K562 (cell line): ENCODE measurements around the gene NFIC. TPM values are rescaled to one million over a fixed set of nuclear protein-coding genes. Genes with fewer than 3 reads are reported as not detected.

Experiments used
- CCAR2 ChIP-seq: fragments of 200-400 bp; formaldehyde crosslinking; IDR thresholded peaks from 2 replicates; pipeline ENCODE4 v1.6.1; 2017; ENCODE audit warnings: mild to moderate bottlenecking, low read depth, low read length
- CHCHD3 ChIP-seq: fragments of 250-450 bp; sonication (Bioruptor Pico); IDR thresholded peaks from 2 replicates; pipeline ENCODE4 v2.1.2; 2022; ENCODE audit warnings: mild to moderate bottlenecking
- CSDE1 ChIP-seq, 2 experiments: fragments of 450-650 bp; IDR thresholded peaks; 2 replicates each; pipeline ENCODE4 v1.6.1; 2016; ENCODE audit warnings: mild to moderate bottlenecking in 1 of 2
- DACH1 ChIP-seq: fragments of 450-650 bp; IDR thresholded peaks from 2 replicates; pipeline ENCODE4 v1.6.1; 2018; ENCODE audit not compliant: partially characterized antibody
- FOXA3 ChIP-seq, 2 experiments: fragments of 450-650 bp in 1 of 2; sonication (generic) in 1 of 2; formaldehyde crosslinking; IDR thresholded peaks in 1 of 2; conservative IDR thresholded peaks in 1 of 2; 2 replicates each; pipeline versions ENCODE4 v1.4.0 to v1.8.0; 2020 to 2022; ENCODE audit warnings: mild to moderate bottlenecking in 2 of 2, missing genetic modification reagents in 1 of 2
- FOXK2 ChIP-seq, 2 experiments: fragments of 450-650 bp; IDR thresholded peaks in 1 of 2; conservative IDR thresholded peaks in 1 of 2; 2 replicates each; pipeline ENCODE4 v1.6.1; 2016; ENCODE audit warnings: low read depth in 2 of 2, mild to moderate bottlenecking in 1 of 2
- GTF2E2 ChIP-seq: fragments of 200-800 bp; sonication (Bioruptor generic); IDR thresholded peaks from 2 replicates; pipeline ENCODE4 v1.6.1; 2016; ENCODE audit warnings: missing genetic modification characterization, missing compliant biosample characterization
- HDAC8 ChIP-seq: fragments of 450-650 bp; IDR thresholded peaks from 2 replicates; pipeline ENCODE4 v1.6.1; 2016; ENCODE audit warnings: mild to moderate bottlenecking, missing genetic modification characterization, moderate library complexity, missing compliant biosample characterization
- MAFF ChIP-seq: IDR thresholded peaks from 2 replicates; pipeline ENCODE4 v1.6.1; 2012; ENCODE audit warnings: low read length, improper control_type of control experiment
- MTA3 ChIP-seq: fragments of 450-650 bp; formaldehyde crosslinking; IDR thresholded peaks from 2 replicates; pipeline ENCODE4 v1.6.1; 2017; ENCODE audit warnings: mild to moderate bottlenecking, borderline replicate concordance
- NCOA4 ChIP-seq: fragments of 450-650 bp; IDR thresholded peaks from 2 replicates; pipeline ENCODE4 v1.6.1; 2018; ENCODE audit warnings: mild to moderate bottlenecking; ENCODE audit not compliant: partially characterized antibody
- NFATC3 ChIP-seq: fragments of 450-650 bp; IDR thresholded peaks from 2 replicates; pipeline ENCODE4 v1.6.1; 2017; ENCODE audit warnings: mild to moderate bottlenecking
- OTX1 ChIP-seq: fragments of 450-650 bp; formaldehyde crosslinking; IDR thresholded peaks from 2 replicates; pipeline ENCODE4 v1.4.0; 2022; ENCODE audit warnings: mild to moderate bottlenecking
- PHF20 ChIP-seq: fragments of 450-650 bp; IDR thresholded peaks from 2 replicates; pipeline ENCODE4 v1.6.1; 2018; ENCODE audit not compliant: partially characterized antibody
- PHF8 ChIP-seq: fragments of 200-600 bp; sonication (generic); IDR thresholded peaks from 2 replicates; pipeline ENCODE4 v1.6.1; 2012; ENCODE audit warnings: mixed run types, mild to moderate bottlenecking, inconsistent platforms, low read length, moderate library complexity, borderline replicate concordance
- PML ChIP-seq: IDR thresholded peaks from 2 replicates; pipeline ENCODE4 v1.6.1; 2012; ENCODE audit warnings: low read length, inconsistent platforms
- SMARCE1 ChIP-seq: fragments of 450-650 bp; IDR thresholded peaks from 2 replicates; pipeline ENCODE4 v1.7.1; 2016; ENCODE audit warnings: mild to moderate bottlenecking
- SREBF2 ChIP-seq: sonication (generic); formaldehyde crosslinking; IDR thresholded peaks from 2 replicates; pipeline ENCODE4 v1.4.0; 2020; ENCODE audit warnings: mild to moderate bottlenecking, missing genetic modification reagents
- STAT5B ChIP-seq: fragments of 250-450 bp; sonication (Bioruptor Pico); IDR thresholded peaks from 2 replicates; pipeline ENCODE4 v1.8.0; 2021; ENCODE audit warnings: mild to moderate bottlenecking, inconsistent platforms
- TCF3 ChIP-seq: sonication (generic); formaldehyde crosslinking; IDR thresholded peaks from 2 replicates; pipeline ENCODE4 v1.4.0; 2020; ENCODE audit warnings: mild to moderate bottlenecking, missing genetic modification reagents
- TRIM28 ChIP-seq: fragments of 450-650 bp; IDR thresholded peaks from 2 replicates; pipeline ENCODE4 v1.6.1; 2017
- ZBTB34 ChIP-seq: fragments of 250-450 bp; sonication (Bioruptor Pico); IDR thresholded peaks from 2 replicates; pipeline ENCODE4 v1.8.0; 2021; ENCODE audit warnings: mild to moderate bottlenecking, moderate library complexity
- ZNF740 ChIP-seq, 3 experiments: fragments of 200-800 bp in 1 of 3; sonication (Bioruptor generic) in 1 of 3; sonication (generic) in 1 of 3; formaldehyde crosslinking in 1 of 3; IDR thresholded peaks; 2 replicates each; pipeline versions ENCODE4 v1.6.1 to v1.8.0; 2016 to 2022; ENCODE audit warnings: mild to moderate bottlenecking in 2 of 3, missing compliant biosample characterization in 2 of 3, missing genetic modification characterization in 2 of 3, missing genetic modification reagents in 1 of 3
- ZSCAN29 ChIP-seq: fragments of 450-650 bp; IDR thresholded peaks from 2 replicates; pipeline ENCODE4 v1.6.1; 2017
- polyA plus RNA-seq, 8 experiments: library from polyadenylated mRNA; depleted of rRNA in 4 of 8; stranded (reverse) in 5 of 8; unstranded in 3 of 8; fragments of >200 nt; fragmentation: Nextera tagmentation in 2 of 8; fragmentation: Illumina TruSeq in 1 of 8; extraction: Ambion mirVana in 2 of 8; extraction: Trizol in 1 of 8; gene quantifications; 2 replicates each; pipeline versions ENCODE4 v1.2.1 to v1.2.3, GENCODE V29; 2011 to 2014; ENCODE audit warnings: inconsistent platforms in 1 of 8, missing spikeins in 1 of 8
- total RNA-seq, 7 experiments: library from RNA; depleted of rRNA in 6 of 7; stranded (reverse); fragments of >200 nt in 6 of 7; fragmentation: Illumina TruSeq in 2 of 7; extraction: Trizol in 2 of 7; gene quantifications; 2 replicates each; pipeline versions ENCODE4 v1.2.1 to v1.2.3, GENCODE V29; 2011 to 2021; ENCODE audit warnings: low replicate concordance in 1 of 7
- TF ChIP-seq, protein P1 (sequence below): fragments of 150-350 bp; conservative IDR thresholded peaks from 2 replicates; pipeline ENCODE4 v1.6.1; 2014; ENCODE audit warnings: low read length

The NFIC gene
- total and polyA plus RNA-seq, 9 of the 15 experiments (the other 6 are each of a cell fraction or from before 2014, with no cell fraction given), result 0.71 to 62.1 (median 6.9) TPM

DNA sequence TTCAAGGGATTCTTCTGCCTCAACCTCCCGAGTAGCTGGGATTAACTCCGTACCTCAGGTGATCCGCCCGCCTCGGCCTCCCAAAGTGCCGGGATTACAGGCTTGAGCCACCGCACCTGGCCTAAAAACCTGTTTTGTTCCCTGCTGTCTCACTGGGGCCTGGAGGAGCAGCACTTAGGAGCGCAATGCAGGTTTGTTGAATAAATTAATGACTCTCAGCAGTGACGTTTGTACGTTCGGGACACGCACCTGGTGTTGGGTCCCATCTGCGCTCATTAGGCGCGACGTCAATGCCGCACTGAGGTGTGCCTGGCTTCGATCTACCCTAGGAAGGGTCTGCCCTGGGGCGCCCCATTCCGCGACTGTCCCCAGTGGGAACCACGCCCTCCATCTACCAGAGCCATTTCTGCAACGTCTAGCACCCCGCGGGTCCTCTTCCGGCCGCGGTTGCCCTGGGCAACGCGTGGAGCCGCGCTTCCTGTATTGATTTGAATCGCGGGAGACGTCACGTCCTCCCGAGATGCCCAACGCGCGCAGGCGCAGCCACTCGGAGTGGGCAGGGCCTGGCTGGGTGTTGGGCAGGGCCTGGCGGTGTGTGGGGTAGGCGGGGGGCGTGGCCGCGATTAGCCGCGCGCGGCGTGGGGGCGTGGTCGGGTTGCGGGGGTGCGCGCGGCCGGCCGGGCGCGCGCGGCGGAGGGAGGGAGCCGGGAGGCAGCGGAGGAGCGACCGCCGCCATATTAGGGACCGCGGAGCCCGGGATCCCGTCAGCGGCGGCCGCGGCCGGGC, 139.4 kb downstream of the NFIC start, which contains the start of gene FZR1 (continued):
- TF ChIP-seq PML (no peak), NFATC3 (0 out of 2 replicates have a peak, but pooled peaks have one; percentile 22), ZNF740 (CRISPR knock-in tag; IDR thresholded peaks at IDR 0.05) (no peak), ZNF740 (tag; IDR thresholded peaks at IDR 0.05) (no peak), TCF3 (no peak; the same call in 1 of the 2 replicates), FOXA3 (CRISPR knock-in tag; conservative IDR thresholded peaks at IDR 0.05 in 1 of 2, IDR thresholded peaks at IDR 0.05 in 1 of 2) (0 out of 4 replicates have a peak, but pooled peaks of 1 of the 2 experiments have one; percentile 77), OTX1 (no peak), NCOA4 (no peak), TRIM28 (no peak), SREBF2 (CRISPR knock-in tag) (no peak), ZBTB34 (CRISPR knock-in tag) (no peak), MTA3 (peak; percentile 69; the same call in 1 of the 2 replicates), SMARCE1 (no peak), CHCHD3 (CRISPR knock-in tag) (0 out of 2 replicates have a peak, but pooled peaks have one; percentile 28), ZSCAN29 (no peak), PHF8 (peak; percentile 63; the same call in 1 of the 2 replicates), GTF2E2 (tag) (no peak; the same call in 1 of the 2 replicates), CSDE1 (IDR thresholded peaks at IDR 0.05) (peak in 1 of 2 experiments; percentile 97; a peak in 2 of 4 replicates), FOXK2 (conservative IDR thresholded peaks at IDR 0.05 in 1 of 2, IDR thresholded peaks at IDR 0.05 in 1 of 2; ENCODE audit: low read depth in 2 of 2) (peak; percentile 76 to 83), MAFF (no peak), PHF20 (peak; percentile 15), CCAR2 (no peak), HDAC8 (tag) (no peak), STAT5B (CRISPR knock-in tag) (no peak), DACH1 (no peak)
- TF ChIP-seq, protein P1, sequence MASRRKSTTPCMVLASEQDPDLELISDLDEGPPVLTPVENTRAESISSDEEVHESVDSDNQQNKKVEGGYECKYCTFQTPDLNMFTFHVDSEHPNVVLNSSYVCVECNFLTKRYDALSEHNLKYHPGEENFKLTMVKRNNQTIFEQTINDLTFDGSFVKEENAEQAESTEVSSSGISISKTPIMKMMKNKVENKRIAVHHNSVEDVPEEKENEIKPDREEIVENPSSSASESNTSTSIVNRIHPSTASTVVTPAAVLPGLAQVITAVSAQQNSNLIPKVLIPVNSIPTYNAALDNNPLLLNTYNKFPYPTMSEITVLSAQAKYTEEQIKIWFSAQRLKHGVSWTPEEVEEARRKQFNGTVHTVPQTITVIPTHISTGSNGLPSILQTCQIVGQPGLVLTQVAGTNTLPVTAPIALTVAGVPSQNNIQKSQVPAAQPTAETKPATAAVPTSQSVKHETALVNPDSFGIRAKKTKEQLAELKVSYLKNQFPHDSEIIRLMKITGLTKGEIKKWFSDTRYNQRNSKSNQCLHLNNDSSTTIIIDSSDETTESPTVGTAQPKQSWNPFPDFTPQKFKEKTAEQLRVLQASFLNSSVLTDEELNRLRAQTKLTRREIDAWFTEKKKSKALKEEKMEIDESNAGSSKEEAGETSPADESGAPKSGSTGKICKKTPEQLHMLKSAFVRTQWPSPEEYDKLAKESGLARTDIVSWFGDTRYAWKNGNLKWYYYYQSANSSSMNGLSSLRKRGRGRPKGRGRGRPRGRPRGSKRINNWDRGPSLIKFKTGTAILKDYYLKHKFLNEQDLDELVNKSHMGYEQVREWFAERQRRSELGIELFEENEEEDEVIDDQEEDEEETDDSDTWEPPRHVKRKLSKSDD, result no peak
